Measurements from ENCODE around the gene OR6J1.
"Not testable (repeated sequence)": the region's sequence is repeated elsewhere in the genome, so short reads cannot be mapped to it uniquely, and the experiment has no call there.

The OR6J1 gene

GRCh38 chr14:22678221-22678620 lies 34.1 kb upstream of the OR6J1 start:
- H3K4me2 ChIP-seq (ENCODE audit: low read depth, low read length), result no peak overlapping the region

GRCh38 chr14:22677551-22677950 lies 33.4 kb upstream of the OR6J1 start:
- H3K4me3 ChIP-seq (ENCODE audit: low read length); H3K27ac ChIP-seq (ENCODE audit: low read length); H3K27me3 ChIP-seq (replicated peaks; ENCODE audit: insufficient read depth, low read length); H3K4me2 ChIP-seq (ENCODE audit: low read depth, low read length); H3K79me2 ChIP-seq (ENCODE audit: low read length); H3K36me3 ChIP-seq (replicated peaks; ENCODE audit: insufficient read depth, low read length); H3F3A ChIP-seq (ENCODE audit: insufficient read depth, low read length); H3K9me3 ChIP-seq (replicated peaks; ENCODE audit: insufficient read depth, low read length); H4K20me1 ChIP-seq (ENCODE audit: insufficient read depth, low read length); H3K9me2 ChIP-seq (replicated peaks; ENCODE audit: insufficient read depth, low read length); H2AFZ ChIP-seq (ENCODE audit: low read length); DNase-seq; H3K4me1 ChIP-seq (ENCODE audit: low read length); H3K9ac ChIP-seq (ENCODE audit: low read length): not testable (repeated sequence)

More at GRCh38 chr14:22678221-22678620, 34.1 kb upstream of the OR6J1 start:
- H3K9ac ChIP-seq (ENCODE audit: low read length), result no peak overlapping the region
- H3K9me3 ChIP-seq (replicated peaks; ENCODE audit: insufficient read depth, low read length), result no peaks in the 10 kb centered on the region
- H3K4me1 ChIP-seq (ENCODE audit: low read length), result no peaks in the 10 kb centered on the region
- no peak for TF ChIP-seq CTCF (IDR thresholded peaks at IDR 0.05; ENCODE audit: low read length)
- TF ChIP-seq EZH2 (optimal IDR thresholded peaks at IDR 0.05; ENCODE audit: low read depth, low read length), result no peak
- no peak for TF ChIP-seq EZH2phosphoT487 (IDR thresholded peaks at IDR 0.05; ENCODE audit: low read length)
- H3K79me2 ChIP-seq (ENCODE audit: low read length), result no peaks in the 10 kb centered on the region
- no peaks in the 10 kb centered on the region for H3F3A ChIP-seq (ENCODE audit: insufficient read depth, low read length)
- no peak overlapping the region for H3K27ac ChIP-seq (ENCODE audit: low read length)
- no peaks in the 10 kb centered on the region for H3K9me2 ChIP-seq (replicated peaks; ENCODE audit: insufficient read depth, low read length)
- no peaks in the 10 kb centered on the region for H3K36me3 ChIP-seq (replicated peaks; ENCODE audit: insufficient read depth, low read length)
- H2AFZ ChIP-seq (ENCODE audit: low read length), result no peak overlapping the region
- no peaks in the 10 kb centered on the region for H4K20me1 ChIP-seq (ENCODE audit: insufficient read depth, low read length)
- H3K27me3 ChIP-seq (replicated peaks; ENCODE audit: insufficient read depth, low read length), result no peaks in the 10 kb centered on the region
- no peak for DNase-seq
- H3K4me3 ChIP-seq (ENCODE audit: low read length), result no peak overlapping the region

- Histone ChIP-seq H3K79me2 (ENCODE audit: low read length) (no peaks in the 10 kb centered on the region), H4K20me1 (ENCODE audit: insufficient read depth, low read length) (no peaks in the 10 kb centered on the region), H3K4me1 (ENCODE audit: low read length) (no peaks in the 10 kb centered on the region), H3F3A (ENCODE audit: insufficient read depth, low read length) (no peaks in the 10 kb centered on the region), H3K4me3 (ENCODE audit: low read length) (no peak overlapping the region), H3K4me2 (ENCODE audit: low read depth, low read length) (no peak overlapping the region), H3K27me3 (replicated peaks; ENCODE audit: insufficient read depth, low read length) (no peaks in the 10 kb centered on the region), H3K9me3 (replicated peaks; ENCODE audit: insufficient read depth, low read length) (no peaks in the 10 kb centered on the region), H3K9me2 (replicated peaks; ENCODE audit: insufficient read depth, low read length) (no peaks in the 10 kb centered on the region), H3K36me3 (replicated peaks; ENCODE audit: insufficient read depth, low read length) (no peaks in the 10 kb centered on the region), H2AFZ (ENCODE audit: low read length) (no peak overlapping the region), H3K9ac (ENCODE audit: low read length) (no peak overlapping the region), H3K27ac (ENCODE audit: low read length) (no peak overlapping the region)
- no peak for DNase-seq
- no peak for TF ChIP-seq CTCF (IDR thresholded peaks at IDR 0.05; ENCODE audit: low read length)
- no peak for TF ChIP-seq EZH2 (optimal IDR thresholded peaks at IDR 0.05; ENCODE audit: low read depth, low read length)
These were observed 27.5 kb upstream of the OR6J1 start for GRCh38 chr14:22671622-22672021.

GRCh38 chr14:22668863-22669262 lies 24.7 kb upstream of the OR6J1 start:
- H3K4me3 ChIP-seq (ENCODE audit: low read length), result no peak overlapping the region
- H3K9ac ChIP-seq (ENCODE audit: low read length), result no peak overlapping the region
- no peak overlapping the region for H3K27ac ChIP-seq (ENCODE audit: low read length)
- H3K4me2 ChIP-seq (ENCODE audit: low read depth, low read length), result no peak overlapping the region
- no peaks in the 10 kb centered on the region for H3F3A ChIP-seq (ENCODE audit: insufficient read depth, low read length)
- no peaks in the 10 kb centered on the region for H3K9me2 ChIP-seq (replicated peaks; ENCODE audit: insufficient read depth, low read length)
- no peaks in the 10 kb centered on the region for H3K36me3 ChIP-seq (replicated peaks; ENCODE audit: insufficient read depth, low read length)
- no peaks in the 10 kb centered on the region for H3K4me1 ChIP-seq (ENCODE audit: low read length)
- TF ChIP-seq CTCF (IDR thresholded peaks at IDR 0.05; ENCODE audit: low read length) (no peak), EZH2phosphoT487 (IDR thresholded peaks at IDR 0.05; ENCODE audit: low read length) (no peak), EZH2 (optimal IDR thresholded peaks at IDR 0.05; ENCODE audit: low read depth, low read length) (no peak)
- no peak overlapping the region for H2AFZ ChIP-seq (ENCODE audit: low read length)
- H3K79me2 ChIP-seq (ENCODE audit: low read length), result no peaks in the 10 kb centered on the region
- no peaks in the 10 kb centered on the region for H3K27me3 ChIP-seq (replicated peaks; ENCODE audit: insufficient read depth, low read length)
- no peak for DNase-seq
- no peaks in the 10 kb centered on the region for H3K9me3 ChIP-seq (replicated peaks; ENCODE audit: insufficient read depth, low read length)
- H4K20me1 ChIP-seq (ENCODE audit: insufficient read depth, low read length), result no peaks in the 10 kb centered on the region

Data from MM.1S (cell line).